Measurements from ENCODE around the gene OFD1.
A peak's percentile ranks its signal among the peaks of the same experiment; 100 is the strongest.
"Not testable (repeated sequence)": the region's sequence is repeated elsewhere in the genome, so short reads cannot be mapped to it uniquely, and the experiment has no call there.

OFD1 gene

DNA sequence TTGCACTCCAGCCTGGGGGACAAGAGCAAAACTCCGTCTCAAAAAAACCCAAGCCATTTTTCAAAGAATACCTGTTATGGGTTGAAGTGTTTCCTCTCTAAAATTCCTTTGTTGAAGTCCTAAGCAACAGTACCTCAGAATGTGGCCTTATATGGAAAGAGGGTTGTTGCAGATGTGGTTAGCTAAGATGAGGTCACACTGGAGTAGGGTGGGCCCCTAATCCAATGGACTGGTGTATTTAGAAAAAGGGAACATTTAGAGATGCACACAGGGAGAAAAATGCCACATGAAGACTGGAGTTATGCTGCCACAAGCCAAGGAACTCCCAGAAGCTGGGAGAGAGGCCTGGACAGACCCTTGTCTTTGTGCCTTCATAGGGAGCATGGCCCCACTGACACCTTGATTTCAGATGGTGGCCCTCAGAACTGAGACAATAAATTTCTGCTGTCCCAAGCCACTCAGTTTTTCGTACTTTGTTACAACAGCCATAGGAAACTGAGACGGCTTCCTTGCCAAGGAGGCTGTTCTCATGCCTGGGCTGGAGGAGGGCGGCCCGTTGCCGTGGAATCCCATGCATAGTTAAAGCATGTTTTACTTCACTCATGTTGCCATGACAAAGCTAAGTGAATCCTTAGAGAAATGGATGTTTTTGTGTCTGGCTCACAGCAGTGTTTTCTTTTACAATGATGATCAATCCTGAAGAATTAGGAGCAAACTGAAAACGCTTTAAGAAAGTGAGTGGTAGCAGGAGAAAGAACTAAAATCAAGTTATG is 16.7 kb upstream of the OFD1 start:
- TF ChIP-seq, protein P1, sequence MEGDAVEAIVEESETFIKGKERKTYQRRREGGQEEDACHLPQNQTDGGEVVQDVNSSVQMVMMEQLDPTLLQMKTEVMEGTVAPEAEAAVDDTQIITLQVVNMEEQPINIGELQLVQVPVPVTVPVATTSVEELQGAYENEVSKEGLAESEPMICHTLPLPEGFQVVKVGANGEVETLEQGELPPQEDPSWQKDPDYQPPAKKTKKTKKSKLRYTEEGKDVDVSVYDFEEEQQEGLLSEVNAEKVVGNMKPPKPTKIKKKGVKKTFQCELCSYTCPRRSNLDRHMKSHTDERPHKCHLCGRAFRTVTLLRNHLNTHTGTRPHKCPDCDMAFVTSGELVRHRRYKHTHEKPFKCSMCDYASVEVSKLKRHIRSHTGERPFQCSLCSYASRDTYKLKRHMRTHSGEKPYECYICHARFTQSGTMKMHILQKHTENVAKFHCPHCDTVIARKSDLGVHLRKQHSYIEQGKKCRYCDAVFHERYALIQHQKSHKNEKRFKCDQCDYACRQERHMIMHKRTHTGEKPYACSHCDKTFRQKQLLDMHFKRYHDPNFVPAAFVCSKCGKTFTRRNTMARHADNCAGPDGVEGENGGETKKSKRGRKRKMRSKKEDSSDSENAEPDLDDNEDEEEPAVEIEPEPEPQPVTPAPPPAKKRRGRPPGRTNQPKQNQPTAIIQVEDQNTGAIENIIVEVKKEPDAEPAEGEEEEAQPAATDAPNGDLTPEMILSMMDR (IDR thresholded peaks at IDR 0.05; ENCODE audit: low read depth, low read length, missing control alignments) = no peak
- no peak for DNase-seq (ENCODE audit: low read depth)
- no peak overlapping the region for H3K4me3 ChIP-seq (ENCODE audit: low read depth, low read length)

DNA sequence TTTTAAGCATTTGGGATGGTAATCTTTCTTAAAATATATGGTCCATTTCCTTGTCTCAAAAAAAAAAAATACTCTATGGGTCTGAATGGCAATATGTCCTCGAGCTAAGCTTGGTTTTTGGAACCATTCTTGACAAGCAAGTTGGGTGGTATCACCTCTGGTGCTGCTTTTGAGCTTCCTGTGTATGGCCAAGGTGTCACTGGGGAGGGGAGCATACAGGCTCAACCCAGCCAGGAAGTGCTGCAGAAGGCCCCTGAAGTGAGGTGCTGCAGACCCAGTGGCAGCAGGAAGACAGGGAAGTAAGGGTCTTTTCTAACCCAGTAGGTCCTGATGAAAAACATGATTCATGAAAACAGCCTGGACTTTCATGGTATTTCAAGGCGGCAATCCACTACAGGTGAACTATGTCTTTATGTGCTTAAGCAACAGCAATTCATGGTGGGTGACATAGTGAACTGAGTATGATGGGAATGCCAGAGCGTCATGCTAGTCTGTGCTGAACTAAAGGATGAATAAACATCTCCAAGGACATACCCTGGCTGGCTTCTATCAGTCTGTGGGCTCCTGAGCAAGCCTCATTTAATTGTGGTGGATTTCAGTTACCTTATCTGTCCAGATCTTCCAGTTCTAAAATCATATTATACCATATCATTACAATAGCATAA is 15.2 kb upstream of the OFD1 start:
- H3K4me3 ChIP-seq (ENCODE audit: low read depth, low read length) = no peak overlapping the region
- no peak for DNase-seq (ENCODE audit: low read depth)
- TF ChIP-seq, protein P1 (IDR thresholded peaks at IDR 0.05; ENCODE audit: low read depth, low read length, missing control alignments) = no peak

DNA sequence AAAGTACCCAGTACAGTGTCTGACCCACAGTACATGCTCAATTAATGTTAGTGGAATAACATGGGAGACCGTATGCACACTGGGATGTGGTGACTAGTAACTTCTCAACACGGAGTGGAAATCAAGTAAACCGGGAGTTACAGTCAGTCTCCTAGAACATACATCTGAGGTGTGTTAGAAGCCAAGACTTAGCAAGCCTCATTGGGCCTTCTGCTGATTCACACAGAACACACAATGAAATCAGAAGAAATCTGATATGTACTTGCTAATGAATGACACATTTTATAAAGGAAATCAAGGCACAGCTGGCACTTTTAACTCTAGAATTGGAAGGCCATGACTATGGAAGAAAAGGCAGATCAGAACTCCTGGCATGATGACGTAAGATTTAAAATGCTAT is 13.2 kb upstream of the OFD1 start:
- TF ChIP-seq, protein P1 (IDR thresholded peaks at IDR 0.05; ENCODE audit: low read depth, low read length, missing control alignments) = no peak
- no peak for DNase-seq (ENCODE audit: low read depth)
- H3K4me3 ChIP-seq (ENCODE audit: low read depth, low read length) = no peak overlapping the region

DNA sequence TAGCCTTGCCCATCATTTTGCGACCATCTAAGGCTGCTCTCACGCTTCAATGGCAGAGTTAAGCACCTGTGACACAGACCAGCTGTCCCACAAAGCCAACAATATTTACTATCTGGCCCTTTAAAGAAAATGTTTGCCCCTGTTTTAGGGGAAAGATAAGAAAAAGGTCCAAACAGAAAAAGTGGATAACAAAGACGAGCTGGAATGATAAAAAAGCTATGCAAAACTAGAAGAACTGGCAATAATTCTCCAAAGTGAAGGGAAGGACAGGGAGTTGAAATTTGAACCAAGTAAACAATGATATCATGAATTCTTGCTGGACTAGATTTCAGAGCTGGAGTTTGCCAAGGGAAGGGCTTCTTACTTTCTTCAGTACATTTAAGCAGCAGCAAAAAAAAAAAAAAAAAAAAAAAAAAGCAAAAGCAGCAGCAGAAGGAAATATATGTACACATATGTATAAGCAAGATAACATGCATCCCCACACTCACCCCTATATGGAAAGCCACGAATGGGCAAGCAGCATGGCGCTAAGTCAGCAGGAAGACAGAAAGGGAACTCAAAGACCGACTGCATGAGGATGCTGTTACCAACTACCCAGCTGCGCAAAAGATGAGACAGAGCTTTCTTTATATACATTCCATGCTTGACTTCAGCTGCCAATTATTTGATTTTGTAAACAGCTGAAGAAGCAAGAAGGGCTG is 12.6 kb upstream of the OFD1 start:
- no peak for DNase-seq (ENCODE audit: low read depth)
- TF ChIP-seq, protein P1 (IDR thresholded peaks at IDR 0.05; ENCODE audit: low read depth, low read length, missing control alignments) = no peak
- no peak overlapping the region for H3K4me3 ChIP-seq (ENCODE audit: low read depth, low read length)

DNA sequence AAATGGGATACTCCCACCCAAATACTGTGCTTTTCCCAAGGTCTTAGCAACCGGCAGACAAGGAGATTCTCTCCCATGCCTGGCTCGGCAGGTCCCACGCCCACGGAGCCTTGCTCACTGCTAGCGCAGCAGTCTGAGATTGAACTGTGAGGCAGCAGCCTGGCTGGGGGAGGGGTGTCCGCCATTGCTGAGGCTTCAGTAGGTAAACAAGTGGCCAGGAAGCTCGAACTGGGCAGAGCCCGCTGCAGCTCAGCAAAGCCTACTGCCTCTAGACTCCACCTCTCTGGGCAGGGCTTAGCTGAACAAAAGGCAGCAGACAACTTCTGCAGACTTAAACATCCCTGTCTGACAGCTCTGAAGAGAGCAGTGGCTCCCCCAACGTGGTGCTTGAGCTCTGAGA is 9.7 kb upstream of the OFD1 start:
- not testable (repeated sequence) for H3K4me3 ChIP-seq (ENCODE audit: low read depth, low read length); DNase-seq (ENCODE audit: low read depth)

DNA sequence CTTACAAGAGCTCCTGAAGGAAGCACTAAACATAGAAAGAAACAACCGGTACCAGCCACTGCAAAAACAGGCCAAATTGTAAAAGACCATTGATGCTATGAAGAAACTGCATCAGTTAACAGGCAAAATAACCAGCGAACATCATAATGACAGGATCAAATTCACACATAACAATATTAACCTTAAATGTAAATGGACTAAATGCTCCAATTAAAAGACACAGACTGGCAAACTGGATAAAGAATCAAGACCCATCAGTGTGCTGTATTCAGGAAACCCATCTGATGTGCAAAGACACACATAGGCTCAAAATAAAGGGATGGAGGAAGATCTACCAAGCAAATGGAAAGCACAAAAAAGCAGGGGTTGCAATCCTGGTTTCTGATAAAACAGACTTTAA is 8.0 kb upstream of the OFD1 start:
- not testable (repeated sequence) for H3K4me3 ChIP-seq (ENCODE audit: low read depth, low read length); DNase-seq (ENCODE audit: low read depth)

DNA sequence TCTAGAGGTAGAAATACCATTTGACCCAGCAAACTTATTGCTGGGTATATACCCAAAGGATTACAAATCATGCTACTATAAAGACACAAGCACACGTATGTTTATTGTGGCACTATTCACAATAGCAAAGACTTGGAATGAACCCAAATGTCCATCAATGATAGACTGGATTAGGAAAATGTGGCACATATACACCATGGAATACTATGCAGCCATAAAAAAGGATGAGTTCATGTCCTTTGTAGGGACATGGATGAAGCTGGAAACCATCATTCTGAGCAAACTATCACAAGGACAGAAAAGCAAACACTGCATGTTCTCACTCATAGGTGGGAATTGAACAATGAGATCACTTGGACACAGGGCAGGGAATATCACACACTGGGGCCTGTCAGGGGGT is 4.0 kb upstream of the OFD1 start:
- not testable (repeated sequence) for H3K4me3 ChIP-seq (ENCODE audit: low read depth, low read length); DNase-seq (ENCODE audit: low read depth)

DNA sequence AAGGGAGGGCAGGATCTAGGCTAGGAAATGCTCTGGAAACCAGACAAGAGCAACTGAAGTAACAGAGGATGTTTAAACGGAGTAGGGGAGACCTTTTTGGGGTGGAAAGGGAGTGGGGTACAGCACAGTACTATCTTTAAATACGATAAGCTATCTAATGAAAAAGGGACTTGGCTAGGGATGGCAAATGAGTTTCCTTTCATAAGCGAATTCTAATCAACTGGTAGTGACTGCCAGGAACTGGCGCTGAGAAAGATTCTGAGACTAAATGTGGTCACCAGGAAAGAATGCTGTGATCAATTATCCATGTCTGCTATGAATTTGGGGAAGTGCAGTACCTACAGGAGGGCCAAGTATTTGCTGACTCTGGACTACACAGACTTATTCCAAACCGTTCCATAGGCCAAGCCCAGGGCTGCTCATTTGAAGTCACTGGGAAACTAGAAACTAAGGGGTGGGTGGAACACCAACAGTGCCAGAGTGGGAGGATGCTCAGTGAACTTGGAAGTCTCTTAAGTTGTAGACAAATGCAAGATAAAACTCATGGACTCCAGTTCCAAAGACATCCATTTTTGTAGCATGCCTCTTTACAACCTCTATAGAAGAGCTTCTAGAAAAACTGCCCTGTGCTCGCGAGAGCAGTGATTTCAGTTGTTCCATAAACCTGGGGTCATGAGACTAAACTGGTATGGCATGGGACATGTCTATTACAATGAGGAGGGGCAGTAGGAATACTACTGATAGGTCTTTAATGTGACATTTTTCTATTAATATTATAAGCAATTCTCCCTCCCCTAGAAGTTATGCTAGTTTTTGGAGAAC is 2.1 kb upstream of the OFD1 start:
- TF ChIP-seq, protein P1 (IDR thresholded peaks at IDR 0.05; ENCODE audit: low read depth, low read length, missing control alignments) = no peak
- H3K4me3 ChIP-seq (ENCODE audit: low read depth, low read length) = peak overlapping the region; percentile 27
- DNase-seq (ENCODE audit: low read depth) = no peak

Measured in GM12864 (cell line).